Stimulated activated CD4-positive, alpha-beta T cell treated with anti-CD3 and anti-CD28 coated beads, Interleukin-1b, Interleukin-23, amount 100 ng/mL, for 1 hour (primary cell): ENCODE measurements around the gene BAHCC1.

Experiments
- DNase-seq, 2 donors: peaks; one replicate each; pipeline ENCODE4 v3.0.0-alpha.2; 2020; ENCODE audit warnings: low read depth in 2 of 2

BAHCC1 gene

GRCh38 chr17:81443269-81443668 is 48.0 kb downstream of the BAHCC1 start:
- no peak for DNase-seq

- DNase-seq = no peak
Observed at GRCh38 chr17:81444610-81445339, 49.5 kb downstream of the BAHCC1 start.

- no peak for DNase-seq
Observed at GRCh38 chr17:81445642-81446503, 50.6 kb downstream of the BAHCC1 start.

GRCh38 chr17:81447331-81447933 is 52.2 kb downstream of the BAHCC1 start:
- no peak for DNase-seq

GRCh38 chr17:81448442-81448841 is 53.2 kb downstream of the BAHCC1 start:
- no peak for DNase-seq

- no peak for DNase-seq
Observed at GRCh38 chr17:81448950-81449349, 53.7 kb downstream of the BAHCC1 start.

GRCh38 chr17:81449351-81449750 is 54.1 kb downstream of the BAHCC1 start:
- DNase-seq = no peak

GRCh38 chr17:81451823-81452222 is 56.6 kb downstream of the BAHCC1 start:
- no peak for DNase-seq

GRCh38 chr17:81452551-81452950 is 57.3 kb downstream of the BAHCC1 start:
- DNase-seq = no peak

GRCh38 chr17:81453076-81453475 is 57.8 kb downstream of the BAHCC1 start:
- DNase-seq = no peak

GRCh38 chr17:81453712-81454111 is 58.5 kb downstream of the BAHCC1 start:
- no peak for DNase-seq

- no peak for DNase-seq
Observed at GRCh38 chr17:81454473-81454872, 59.2 kb downstream of the BAHCC1 start.

- DNase-seq = no peak
Observed at GRCh38 chr17:81455387-81455786, 60.1 kb downstream of the BAHCC1 start.

GRCh38 chr17:81456091-81456490 is 60.8 kb downstream of the BAHCC1 start:
- DNase-seq = no peak

- DNase-seq = no peak
Observed at GRCh38 chr17:81456798-81457197, 61.5 kb downstream of the BAHCC1 start.

- no peak for DNase-seq
Observed at GRCh38 chr17:81457401-81457800, 62.1 kb downstream of the BAHCC1 start.

GRCh38 chr17:81457917-81458555 is 62.8 kb downstream of the BAHCC1 start:
- no peak for DNase-seq

GRCh38 chr17:81458628-81459027 is 63.4 kb downstream of the BAHCC1 start:
- DNase-seq = no peak

GRCh38 chr17:81459224-81459623 is 64.0 kb downstream of the BAHCC1 start:
- no peak for DNase-seq

GRCh38 chr17:81459864-81460263 is 64.6 kb downstream of the BAHCC1 start:
- no peak for DNase-seq

- no peak for DNase-seq
Observed at GRCh38 chr17:81460856-81461460, 65.7 kb downstream of the BAHCC1 start.
